OCI-LY1 (cell line): Measurements from ENCODE around the gene FBXW2.

Experiments
- H2AFZ ChIP-seq: fragments of 200-600 bp; sonication (generic), shearing (Covaris generic); 2 replicates; pipeline ENCODE4 v1.6.0; 2014; ENCODE audit warnings: antibody characterized with exemption, mild to moderate bottlenecking, low read length
- H3F3A ChIP-seq: fragments of 200-600 bp; sonication (generic), shearing (Covaris generic); 2 replicates; pipeline ENCODE4 v1.6.0; 2014; ENCODE audit warnings: mild to moderate bottlenecking, antibody characterized with exemption, low read length, moderate library complexity; ENCODE audit not compliant: insufficient read depth
- H3K27ac ChIP-seq: fragments of 200-600 bp; sonication (generic); 2 replicates; pipeline ENCODE4 v1.5.1; 2014; ENCODE audit warnings: low read length, mixed run types, mild to moderate bottlenecking, low read depth; ENCODE audit not compliant: poor library complexity, severe bottlenecking
- H3K27me3 ChIP-seq: fragments of 200-600 bp; sonication (generic); 2 replicates; pipeline ENCODE4 v1.6.0; 2014; ENCODE audit warnings: antibody characterized with exemption, mild to moderate bottlenecking, low read length, moderate library complexity; ENCODE audit not compliant: insufficient read depth
- H3K36me3 ChIP-seq: fragments of 200-600 bp; sonication (generic); 2 replicates; pipeline ENCODE4 v1.6.1; 2014; ENCODE audit warnings: mild to moderate bottlenecking, antibody characterized with exemption, low read length, moderate library complexity, mixed read lengths; ENCODE audit not compliant: insufficient read depth
- H3K4me1 ChIP-seq: fragments of 200-600 bp; sonication (generic); 2 replicates; pipeline ENCODE4 v1.5.1; 2014; ENCODE audit warnings: mild to moderate bottlenecking, low read length, moderate library complexity; ENCODE audit not compliant: insufficient read depth, severe bottlenecking
- H3K4me2 ChIP-seq: fragments of 200-600 bp; sonication (generic), shearing (Covaris generic); 2 replicates; pipeline ENCODE4 v1.6.1; 2014; ENCODE audit warnings: low read length
- H3K4me3 ChIP-seq: fragments of 200-600 bp; sonication (generic); 2 replicates; pipeline ENCODE4 v1.5.1; 2014; ENCODE audit warnings: low read length, low read depth, mild to moderate bottlenecking, mixed read lengths; ENCODE audit not compliant: poor library complexity, severe bottlenecking
- H3K79me2 ChIP-seq: fragments of 200-600 bp; shearing (Covaris generic); 2 replicates; pipeline ENCODE4 v1.6.1; 2016; ENCODE audit warnings: mixed run types, low read length, mixed read lengths; ENCODE audit not compliant: insufficient read depth
- H3K9ac ChIP-seq: fragments of 200-600 bp; sonication (generic), shearing (Covaris generic); 2 replicates; pipeline ENCODE4 v1.6.1; 2014; ENCODE audit warnings: mild to moderate bottlenecking, low read length, mixed read lengths
- H3K9me2 ChIP-seq: fragments of 200-600 bp; sonication (generic), shearing (Covaris generic); 2 replicates; pipeline ENCODE4 v1.6.1; 2014; ENCODE audit warnings: low read depth, mild to moderate bottlenecking, low read length, mixed read lengths
- H3K9me3 ChIP-seq: fragments of 200-600 bp; shearing (Covaris generic); 2 replicates; pipeline ENCODE4 v1.6.1; 2014; ENCODE audit warnings: low read length, mixed read lengths
- H4K20me1 ChIP-seq: fragments of 200-600 bp; sonication (generic), shearing (Covaris generic); 2 replicates; pipeline ENCODE4 v1.6.0; 2016; ENCODE audit warnings: mild to moderate bottlenecking, low read length; ENCODE audit not compliant: insufficient read depth
- EZH2 ChIP-seq: fragments of 200-600 bp; sonication (generic), shearing (Covaris generic); IDR thresholded peaks from 2 replicates; pipeline ENCODE4 v1.8.0; 2017; ENCODE audit warnings: borderline replicate concordance, mixed run types, mild to moderate bottlenecking, antibody characterized with exemption, low read length, moderate library complexity, mixed read lengths
- TF ChIP-seq, protein P1 (sequence below): fragments of 200-600 bp; sonication (generic), shearing (Covaris generic); IDR thresholded peaks from 2 replicates; pipeline ENCODE4 v1.5.1; 2017; ENCODE audit warnings: mild to moderate bottlenecking, antibody characterized with exemption, low read length, moderate library complexity, mixed read lengths

FBXW2 gene

GRCh38 chr9:120792898-120793765, at the start of gene FBXW2:
FBXW2 (minus strand) TSS chr9:120793416; CDS start chr9:120788258, 5,158 bp downstream.
- Histone ChIP-seq H3K79me2 (peaks cover 55% of the 10 kb centered on the region), H3K9me2 (no peaks in the 10 kb centered on the region), H3K27ac (peak within 1 kb of the TSS; percentile 33), H3K27me3 (no peaks in the 10 kb centered on the region), H4K20me1 (no peaks in the 10 kb centered on the region), H3K4me2 (peak within 1 kb of the TSS; percentile 82), H2AFZ (peak within 1 kb of the TSS; percentile 86; the same call in 1 of the 2 replicates), H3K36me3 (peaks cover 27% of the 10 kb centered on the region; the same call in 1 of the 2 replicates), H3K9ac (peak within 1 kb of the TSS; percentile 79), H3K4me3 (peak within 1 kb of the TSS; percentile 73), H3K9me3 (no peaks in the 10 kb centered on the region), H3K4me1 (peaks cover 49% of the 10 kb centered on the region), H3F3A (no peaks in the 10 kb centered on the region)
- no peak for TF ChIP-seq EZH2
- TF ChIP-seq, protein P1, sequence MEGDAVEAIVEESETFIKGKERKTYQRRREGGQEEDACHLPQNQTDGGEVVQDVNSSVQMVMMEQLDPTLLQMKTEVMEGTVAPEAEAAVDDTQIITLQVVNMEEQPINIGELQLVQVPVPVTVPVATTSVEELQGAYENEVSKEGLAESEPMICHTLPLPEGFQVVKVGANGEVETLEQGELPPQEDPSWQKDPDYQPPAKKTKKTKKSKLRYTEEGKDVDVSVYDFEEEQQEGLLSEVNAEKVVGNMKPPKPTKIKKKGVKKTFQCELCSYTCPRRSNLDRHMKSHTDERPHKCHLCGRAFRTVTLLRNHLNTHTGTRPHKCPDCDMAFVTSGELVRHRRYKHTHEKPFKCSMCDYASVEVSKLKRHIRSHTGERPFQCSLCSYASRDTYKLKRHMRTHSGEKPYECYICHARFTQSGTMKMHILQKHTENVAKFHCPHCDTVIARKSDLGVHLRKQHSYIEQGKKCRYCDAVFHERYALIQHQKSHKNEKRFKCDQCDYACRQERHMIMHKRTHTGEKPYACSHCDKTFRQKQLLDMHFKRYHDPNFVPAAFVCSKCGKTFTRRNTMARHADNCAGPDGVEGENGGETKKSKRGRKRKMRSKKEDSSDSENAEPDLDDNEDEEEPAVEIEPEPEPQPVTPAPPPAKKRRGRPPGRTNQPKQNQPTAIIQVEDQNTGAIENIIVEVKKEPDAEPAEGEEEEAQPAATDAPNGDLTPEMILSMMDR, result no peak

DNA sequence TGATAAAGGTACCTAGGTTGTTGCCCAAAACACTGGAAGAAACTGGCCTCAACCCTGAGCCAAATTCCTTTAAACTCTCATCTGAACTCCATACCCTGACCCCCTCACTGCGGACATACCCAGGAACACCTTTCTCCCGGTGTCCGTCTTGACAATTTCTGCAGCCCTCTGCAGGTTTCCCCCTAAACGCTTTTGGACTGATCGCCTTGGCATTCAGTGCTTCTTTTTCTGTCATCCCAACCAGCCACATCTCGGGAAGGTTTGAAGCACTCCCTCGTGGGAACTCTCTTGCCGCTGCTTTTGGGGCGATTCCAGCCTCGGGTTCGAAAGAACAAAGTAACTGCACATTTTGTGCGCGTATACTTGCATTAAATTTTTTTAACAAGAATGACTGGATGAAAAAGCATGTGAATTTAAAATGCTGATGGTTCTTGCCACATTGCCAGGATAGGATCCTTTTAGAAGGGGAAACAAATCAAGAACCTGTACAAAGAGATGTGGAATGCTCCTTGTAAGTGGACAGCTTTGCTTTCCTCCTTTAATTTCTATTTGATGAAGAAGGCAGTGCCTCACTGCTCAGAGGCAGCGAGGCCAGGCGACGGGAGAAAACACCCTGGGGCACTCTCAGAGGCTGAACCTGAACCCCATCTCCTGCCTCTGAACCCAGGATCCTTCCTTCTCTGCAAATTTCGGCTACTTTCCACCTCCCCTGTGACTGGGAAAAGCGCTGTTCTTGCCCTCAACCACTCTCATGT, 48.9 kb upstream of the FBXW2 start:
- no peak for TF ChIP-seq EZH2
- TF ChIP-seq, protein P1, result no peak
- H3K9me3 ChIP-seq, result no peaks in the 10 kb centered on the region; the same call in 1 of the 2 replicates
- H3K4me1 ChIP-seq, result peaks cover 31% of the 10 kb centered on the region
- H3K27ac ChIP-seq, result peak overlapping the region; percentile 52
- no peak overlapping the region for H2AFZ ChIP-seq
- H3K36me3 ChIP-seq, result peaks cover 49% of the 10 kb centered on the region
- peak overlapping the region; percentile 93 for H3K9ac ChIP-seq
- H3K4me2 ChIP-seq, result peak overlapping the region; percentile 72
- H3K27me3 ChIP-seq, result no peaks in the 10 kb centered on the region
- no peaks in the 10 kb centered on the region for H4K20me1 ChIP-seq
- no peaks in the 10 kb centered on the region for H3F3A ChIP-seq
- peaks cover 50% of the 10 kb centered on the region for H3K79me2 ChIP-seq
- no peaks in the 10 kb centered on the region for H3K9me2 ChIP-seq
- H3K4me3 ChIP-seq, result peak overlapping the region; percentile 82

DNA sequence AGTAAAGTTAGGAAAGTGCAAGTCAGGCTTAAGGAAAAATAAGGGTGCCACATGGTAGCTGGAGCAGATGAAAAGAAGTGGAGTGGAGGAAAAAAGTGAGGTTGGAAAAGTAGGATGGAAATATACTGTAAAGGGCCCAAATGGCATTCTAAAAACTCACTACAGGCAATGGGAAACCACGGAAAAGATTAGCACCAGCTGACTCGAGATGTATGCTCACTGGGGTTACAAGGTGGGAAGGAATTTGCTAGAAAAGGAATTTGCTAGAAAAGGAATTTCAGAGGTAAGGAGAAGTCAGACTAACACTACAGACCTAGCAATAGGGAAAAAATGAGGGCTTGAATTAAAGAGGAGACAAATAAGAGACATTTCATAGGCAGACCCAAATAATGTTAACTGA, 45.9 kb upstream of the FBXW2 start:
- Histone ChIP-seq H3K36me3 (peaks cover 47% of the 10 kb centered on the region), H3K27me3 (no peaks in the 10 kb centered on the region), H3F3A (no peaks in the 10 kb centered on the region), H3K79me2 (peaks cover 48% of the 10 kb centered on the region), H3K4me2 (no peak overlapping the region), H3K9me2 (no peaks in the 10 kb centered on the region), H4K20me1 (no peaks in the 10 kb centered on the region), H3K4me3 (no peak overlapping the region), H2AFZ (no peak overlapping the region), H3K9me3 (no peaks in the 10 kb centered on the region; the same call in 1 of the 2 replicates), H3K9ac (no peak overlapping the region), H3K27ac (no peak overlapping the region), H3K4me1 (peaks cover 23% of the 10 kb centered on the region)
- TF ChIP-seq EZH2, result no peak
- TF ChIP-seq, protein P1, result no peak
